Hepatocyte (in vitro differentiated cells): ENCODE data around the gene PTGER2. TPM values are rescaled to one million over a fixed set of nuclear protein-coding genes. Genes with fewer than 3 reads are reported as not detected.

Experiments used
- DNase-seq: peaks from one replicate; pipeline ENCODE4 v3.0.0-alpha.2; 2016; ENCODE audit warnings: low spot score
- H2AFZ ChIP-seq: fragments of 200-600 bp; sonication (generic); 2 replicates; pipeline ENCODE4 v1.6.0; 2016; ENCODE audit warnings: antibody characterized with exemption, mild to moderate bottlenecking
- H3K27ac ChIP-seq: fragments of 200-600 bp; sonication (generic); 2 replicates; pipeline ENCODE4 v1.5.1; 2016; ENCODE audit warnings: mild to moderate bottlenecking
- H3K27me3 ChIP-seq: fragments of 200-600 bp; sonication (generic); 2 replicates; pipeline ENCODE4 v1.6.1; 2016
- H3K36me3 ChIP-seq: fragments of 200-600 bp; sonication (generic); replicated peaks from 2 replicates; pipeline ENCODE4 v1.5.1; 2016; ENCODE audit warnings: low read depth; ENCODE audit not compliant: insufficient read depth
- H3K4me1 ChIP-seq: fragments of 200-600 bp; sonication (generic); 2 replicates; pipeline ENCODE4 v1.5.1; 2016; ENCODE audit warnings: mild to moderate bottlenecking, moderate library complexity; ENCODE audit not compliant: insufficient read depth
- H3K4me2 ChIP-seq: fragments of 200-600 bp; sonication (generic); 2 replicates; pipeline ENCODE4 v1.6.0; 2016
- H3K4me3 ChIP-seq: fragments of 200-600 bp; sonication (generic); 2 replicates; pipeline ENCODE4 v1.5.1; 2016; ENCODE audit warnings: mild to moderate bottlenecking
- H3K79me2 ChIP-seq: fragments of 200-600 bp; sonication (generic); 2 replicates; pipeline ENCODE4 v1.6.0; 2017; ENCODE audit warnings: mild to moderate bottlenecking
- H3K9me2 ChIP-seq: fragments of 200-600 bp; sonication (generic); replicated peaks from 2 replicates; pipeline ENCODE4 v1.6.0; 2017; ENCODE audit warnings: mild to moderate bottlenecking; ENCODE audit not compliant: insufficient read depth
- H3K9me3 ChIP-seq: fragments of 200-600 bp; sonication (generic); 2 replicates; pipeline ENCODE4 v1.5.1; 2016; ENCODE audit warnings: low read depth, mild to moderate bottlenecking
- H4K20me1 ChIP-seq: fragments of 200-600 bp; sonication (generic); 2 replicates; pipeline ENCODE4 v1.6.0; 2016; ENCODE audit warnings: mild to moderate bottlenecking; ENCODE audit not compliant: insufficient read depth, poor library complexity, severe bottlenecking
- CTCF ChIP-seq: fragments of 200-600 bp; sonication (generic); IDR thresholded peaks from 2 replicates; pipeline ENCODE4 v1.5.1; 2016; ENCODE audit warnings: antibody characterized with exemption, mild to moderate bottlenecking; ENCODE audit not compliant: poor library complexity
- EZH2 ChIP-seq: fragments of 200-600 bp; sonication (generic); IDR thresholded peaks from 2 replicates; pipeline ENCODE4 v1.6.1; 2016; ENCODE audit warnings: antibody characterized with exemption, mild to moderate bottlenecking, borderline replicate concordance
- EZH2phosphoT487 ChIP-seq: fragments of 200-600 bp; sonication (generic); IDR thresholded peaks from one replicate; pipeline ENCODE4 v1.6.1; 2018; ENCODE audit warnings: antibody characterized with exemption, mild to moderate bottlenecking, low read depth, moderate library complexity; ENCODE audit not compliant: unreplicated experiment, severe bottlenecking
- WGBS: methylation state at CpG from one replicate; pipeline ENCODE4 v1.1.6; 2016; ENCODE audit warnings: low lambda C conversion rate; ENCODE audit errors: missing lambda C conversion rate; 5-methylcytosine and 5-hydroxymethylcytosine counted together
- polyA plus RNA-seq: library from polyadenylated mRNA; unstranded; fragments of >200 nt; fragmentation: Nextera tagmentation; extraction: Ambion mirVana; gene quantifications from 2 replicates; pipeline ENCODE4 v1.2.1, GENCODE V29; 2016
- total RNA-seq: library from RNA; depleted of rRNA; stranded (reverse); fragments of >200 nt; gene quantifications from 2 replicates; pipeline ENCODE4 v1.2.3, GENCODE V29; 2014

PTGER2 gene
- total and polyA plus RNA-seq, 2 experiments from 2014 or later: 18.5 to 49.3 TPM

GRCh38 chr14:52312931-52313355, 1.2 kb upstream of the PTGER2 start:
- peaks cover 8% of the 10 kb centered on the region for H3K4me1 ChIP-seq
- no peak overlapping the region for H3K27ac ChIP-seq
- no peaks in the 10 kb centered on the region for H3K9me2 ChIP-seq
- no peaks in the 10 kb centered on the region for H4K20me1 ChIP-seq
- DNase-seq: peak; percentile 5
- H3K4me3 ChIP-seq: no peak overlapping the region
- 56% methylated on average over 5 of the region's 5 CpGs for WGBS
- TF ChIP-seq CTCF (no peak), EZH2phosphoT487 (no peak), EZH2 (no peak)
- H3K4me2 ChIP-seq: peak overlapping the region; percentile 96
- no peaks in the 10 kb centered on the region for H3K36me3 ChIP-seq
- H2AFZ ChIP-seq: no peak overlapping the region
- peaks cover 20% of the 10 kb centered on the region for H3K27me3 ChIP-seq
- peaks cover 2% of the 10 kb centered on the region for H3K79me2 ChIP-seq
- H3K9me3 ChIP-seq: no peaks in the 10 kb centered on the region

- no peak for DNase-seq
- Histone ChIP-seq H3K36me3 (no peaks in the 10 kb centered on the region), H3K9me2 (no peaks in the 10 kb centered on the region), H3K27ac (peak overlapping the region; percentile 18), H3K4me2 (peak overlapping the region; percentile 96), H2AFZ (peak overlapping the region; percentile 55), H3K9me3 (no peaks in the 10 kb centered on the region), H3K4me3 (peak overlapping the region; percentile 52), H3K4me1 (peaks cover 8% of the 10 kb centered on the region), H3K79me2 (peaks cover 2% of the 10 kb centered on the region), H4K20me1 (no peaks in the 10 kb centered on the region), H3K27me3 (peaks cover 20% of the 10 kb centered on the region)
- no peak for TF ChIP-seq EZH2
- TF ChIP-seq CTCF: no peak
- TF ChIP-seq EZH2phosphoT487: no peak
- WGBS: 48% methylated on average over 10 of the region's 10 CpGs
Observed at GRCh38 chr14:52313462-52313861, 650 bp upstream of the PTGER2 start.

- H3K9me3 ChIP-seq: no peaks in the 10 kb centered on the region
- H3K4me1 ChIP-seq: peaks cover 8% of the 10 kb centered on the region
- TF ChIP-seq EZH2 (no peak), EZH2phosphoT487 (no peak), CTCF (no peak)
- peak; percentile 30 for DNase-seq
- 2% methylated on average over 63 of the region's 63 CpGs for WGBS
- H3K27me3 ChIP-seq: peaks cover 20% of the 10 kb centered on the region
- no peaks in the 10 kb centered on the region for H3K36me3 ChIP-seq
- H2AFZ ChIP-seq: peak overlapping the region; percentile 55
- H3K9me2 ChIP-seq: no peaks in the 10 kb centered on the region
- H3K4me2 ChIP-seq: peak overlapping the region; percentile 96
- H3K27ac ChIP-seq: no peak overlapping the region
- peak overlapping the region; percentile 52 for H3K4me3 ChIP-seq
- H4K20me1 ChIP-seq: no peaks in the 10 kb centered on the region
- H3K79me2 ChIP-seq: peaks cover 2% of the 10 kb centered on the region
Observed at GRCh38 chr14:52314595-52315354, 663 bp downstream of the PTGER2 start.
